PFSK-1 (cell line): ENCODE results near the gene C13orf42.

ENCODE experiments used
- FOXP2 ChIP-seq: optimal IDR thresholded peaks from 2 replicates; pipeline ENCODE3; 2011; ENCODE audit warnings: borderline replicate concordance, control low read depth, inconsistent platforms; ENCODE audit not compliant: insufficient read depth; ENCODE audit errors: extremely low read length, extremely low read depth
- POLR2AphosphoS5 ChIP-seq: IDR thresholded peaks from 2 replicates; pipeline ENCODE4 v1.6.1; 2012; ENCODE audit warnings: low read depth, mild to moderate bottlenecking, control low read depth, low read length, moderate library complexity
- REST ChIP-seq, 2 experiments: IDR thresholded peaks; 2 replicates each; pipeline versions ENCODE4 v1.6.1 to v1.8.0; 2011 to 2012; ENCODE audit warnings: low read depth in 2 of 2, low read length in 2 of 2, control low read depth in 1 of 2, inconsistent platforms in 1 of 2, mild to moderate bottlenecking in 1 of 2, moderate library complexity in 1 of 2; ENCODE audit not compliant: insufficient read depth in 1 of 2
- TAF1 ChIP-seq: IDR thresholded peaks from 2 replicates; pipeline ENCODE4 v1.6.1; 2012; ENCODE audit warnings: low read length, control low read depth, borderline replicate concordance; ENCODE audit not compliant: insufficient read depth

GRCh38 chr13:51067210-51067701 lies 43.8 kb downstream of the C13orf42 start:
- TF ChIP-seq TAF1 (no peak), FOXP2 (no peak), POLR2AphosphoS5 (no peak), REST (IDR thresholded peaks at IDR 0.05; ENCODE audit: insufficient read depth in 1 of 2, low read depth in 2 of 2, low read length in 2 of 2) (no peak)
